ENCODE results near the gene STC2.

STC2 gene

GRCh38 chr5:173323799-173324114 lies 4.5 kb downstream of the STC2 start:
- Histone ChIP-seq H3K79me1 (ENCODE audit: low read length) (peaks cover 8% of the 10 kb centered on the region), H2BK5ac (ENCODE audit: low read depth, low read length, poor library complexity) (no peak overlapping the region), H3K4me1 (ENCODE audit: control insufficient read depth in 1 of 2, insufficient read depth in 2 of 2, low read length in 2 of 2) (peaks cover 25 to 36% of the 10 kb centered on the region in 2 experiments), H4K12ac (ENCODE audit: low read depth, low read length) (no peak overlapping the region), H3K14ac (ENCODE audit: low read length) (no peak overlapping the region), H4K8ac (ENCODE audit: low read depth, low read length) (no peak overlapping the region), H4K91ac (ENCODE audit: low read depth, low read length) (no peak overlapping the region), H2AFZ (ENCODE audit: insufficient read depth, low read length, poor library complexity) (no peak overlapping the region), H3K9ac (ENCODE audit: low read length) (no peak overlapping the region), H3K18ac (ENCODE audit: low read length) (no peak overlapping the region), H2BK12ac (ENCODE audit: low read length) (no peak overlapping the region), H2AK5ac (ENCODE audit: low read length) (no peak overlapping the region), H3K27me3 (ENCODE audit: insufficient read depth, low read length) (peaks cover 4% of the 10 kb centered on the region), H3K36me3 (ENCODE audit: control insufficient read depth in 1 of 2, insufficient read depth in 2 of 2, low read length in 2 of 2) (peaks cover 8 to 11% of the 10 kb centered on the region in 2 experiments), H2BK120ac (ENCODE audit: insufficient read depth, low read length, poor library complexity) (no peak overlapping the region), H3K4ac (ENCODE audit: low read depth, low read length) (no peak overlapping the region), H3K79me2 (ENCODE audit: control insufficient read depth, insufficient read depth, low read length, poor library complexity) (peaks cover 10% of the 10 kb centered on the region), H3K4me3 (ENCODE audit: low read depth, low read length) (no peak overlapping the region), H3K9me3 (ENCODE audit: insufficient read depth, low read depth, low read length) (peaks cover 2% of the 10 kb centered on the region), H3K23ac (ENCODE audit: low read length) (no peak overlapping the region), H3K4me2 (ENCODE audit: low read length) (no peak overlapping the region), H3K27ac (ENCODE audit: low read depth, low read length) (no peak overlapping the region)
- no CpG with 5 or more reads among the region's 8 CpGs for WGBS (ENCODE audit: extremely low coverage, insufficient coverage, insufficient read length)
- no peak for DNase-seq

- no peak overlapping the region for H3K18ac ChIP-seq (ENCODE audit: low read length)
- no peak for DNase-seq
- no CpG with 5 or more reads among the region's 25 CpGs for WGBS (ENCODE audit: extremely low coverage, insufficient coverage, insufficient read length)
Measured at GRCh38 chr5:173323106-173323798, 5.0 kb downstream of the STC2 start.

DNA sequence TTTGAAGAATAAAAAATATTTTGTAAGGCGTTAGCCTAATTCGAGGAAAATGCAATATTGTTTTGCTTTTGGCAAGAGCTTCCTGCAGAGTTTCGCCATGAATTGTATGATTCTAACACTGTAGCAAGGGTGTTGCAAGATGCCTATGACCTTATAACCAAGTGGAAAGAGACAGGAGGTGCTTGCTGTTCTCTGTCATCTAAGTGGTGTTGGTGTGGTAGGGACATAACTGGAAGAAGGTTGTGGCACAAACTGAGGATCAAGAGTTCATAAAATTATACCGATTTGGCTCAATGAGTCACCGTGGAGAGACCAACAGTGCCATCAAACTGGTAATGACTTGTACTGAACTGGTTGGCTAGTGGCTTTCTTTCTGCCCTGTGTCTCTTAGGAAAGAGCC lies 6.3 kb downstream of the STC2 start:
- H3K4me3 ChIP-seq (ENCODE audit: low read depth, low read length), result no peak overlapping the region
- H3K4me1 ChIP-seq (ENCODE audit: control insufficient read depth in 1 of 2, insufficient read depth in 2 of 2, low read length in 2 of 2), result peaks cover 18 to 32% of the 10 kb centered on the region in 2 experiments
- H3K14ac ChIP-seq (ENCODE audit: low read length), result no peak overlapping the region
- no CpG with 5 or more reads among the region's 5 CpGs for WGBS (ENCODE audit: extremely low coverage, insufficient coverage, insufficient read length)
- H3K18ac ChIP-seq (ENCODE audit: low read length), result no peak overlapping the region
- H3K36me3 ChIP-seq (ENCODE audit: control insufficient read depth in 1 of 2, insufficient read depth in 2 of 2, low read length in 2 of 2), result peaks cover 8 to 21% of the 10 kb centered on the region in 2 experiments
- H4K12ac ChIP-seq (ENCODE audit: low read depth, low read length), result no peak overlapping the region
- no peak overlapping the region for H2AFZ ChIP-seq (ENCODE audit: insufficient read depth, low read length, poor library complexity)
- no peak overlapping the region for H3K27ac ChIP-seq (ENCODE audit: low read depth, low read length)
- H3K27me3 ChIP-seq (ENCODE audit: insufficient read depth, low read length), result no peaks in the 10 kb centered on the region
- no peak overlapping the region for H2AK5ac ChIP-seq (ENCODE audit: low read length)
- H4K91ac ChIP-seq (ENCODE audit: low read depth, low read length), result no peak overlapping the region
- no peak overlapping the region for H2BK12ac ChIP-seq (ENCODE audit: low read length)
- no peak overlapping the region for H3K4ac ChIP-seq (ENCODE audit: low read depth, low read length)
- H3K23ac ChIP-seq (ENCODE audit: low read length), result no peak overlapping the region
- H3K9ac ChIP-seq (ENCODE audit: low read length), result no peak overlapping the region
- H2BK120ac ChIP-seq (ENCODE audit: insufficient read depth, low read length, poor library complexity), result no peak overlapping the region
- H3K79me1 ChIP-seq (ENCODE audit: low read length), result peaks cover 2% of the 10 kb centered on the region
- no peak overlapping the region for H3K4me2 ChIP-seq (ENCODE audit: low read length)
- peaks cover 1% of the 10 kb centered on the region for H3K79me2 ChIP-seq (ENCODE audit: control insufficient read depth, insufficient read depth, low read length, poor library complexity)
- no peak for DNase-seq
- no peaks in the 10 kb centered on the region for H3K9me3 ChIP-seq (ENCODE audit: insufficient read depth, low read depth, low read length)
- H4K8ac ChIP-seq (ENCODE audit: low read depth, low read length), result no peak overlapping the region
- no peak overlapping the region for H2BK5ac ChIP-seq (ENCODE audit: low read depth, low read length, poor library complexity)

More at GRCh38 chr5:173323106-173323798, 5.0 kb downstream of the STC2 start:
- H3K9ac ChIP-seq (ENCODE audit: low read length), result no peak overlapping the region
- no peak overlapping the region for H4K12ac ChIP-seq (ENCODE audit: low read depth, low read length)
- H2AK5ac ChIP-seq (ENCODE audit: low read length), result no peak overlapping the region
- H2AFZ ChIP-seq (ENCODE audit: insufficient read depth, low read length, poor library complexity), result no peak overlapping the region
- H3K9me3 ChIP-seq (ENCODE audit: insufficient read depth, low read depth, low read length), result peaks cover 2% of the 10 kb centered on the region
- H3K36me3 ChIP-seq (ENCODE audit: control insufficient read depth in 1 of 2, insufficient read depth in 2 of 2, low read length in 2 of 2), result peaks cover 8 to 13% of the 10 kb centered on the region in 2 experiments
- no peak overlapping the region for H3K4ac ChIP-seq (ENCODE audit: low read depth, low read length)
- H3K23ac ChIP-seq (ENCODE audit: low read length), result no peak overlapping the region
- H3K14ac ChIP-seq (ENCODE audit: low read length), result no peak overlapping the region
- H3K79me1 ChIP-seq (ENCODE audit: low read length), result peaks cover 8% of the 10 kb centered on the region
- peaks cover 4% of the 10 kb centered on the region for H3K27me3 ChIP-seq (ENCODE audit: insufficient read depth, low read length)
- no peak overlapping the region for H2BK120ac ChIP-seq (ENCODE audit: insufficient read depth, low read length, poor library complexity)
- peaks cover 10% of the 10 kb centered on the region for H3K79me2 ChIP-seq (ENCODE audit: control insufficient read depth, insufficient read depth, low read length, poor library complexity)
- H3K4me2 ChIP-seq (ENCODE audit: low read length), result no peak overlapping the region
- no peak overlapping the region for H2BK12ac ChIP-seq (ENCODE audit: low read length)
- H3K27ac ChIP-seq (ENCODE audit: low read depth, low read length), result no peak overlapping the region
- H4K91ac ChIP-seq (ENCODE audit: low read depth, low read length), result no peak overlapping the region
- no peak overlapping the region for H4K8ac ChIP-seq (ENCODE audit: low read depth, low read length)
- peaks cover 26 to 37% of the 10 kb centered on the region in 2 experiments for H3K4me1 ChIP-seq (ENCODE audit: control insufficient read depth in 1 of 2, insufficient read depth in 2 of 2, low read length in 2 of 2)
- no peak overlapping the region for H2BK5ac ChIP-seq (ENCODE audit: low read depth, low read length, poor library complexity)
- no peak overlapping the region for H3K4me3 ChIP-seq (ENCODE audit: low read depth, low read length)

DNA sequence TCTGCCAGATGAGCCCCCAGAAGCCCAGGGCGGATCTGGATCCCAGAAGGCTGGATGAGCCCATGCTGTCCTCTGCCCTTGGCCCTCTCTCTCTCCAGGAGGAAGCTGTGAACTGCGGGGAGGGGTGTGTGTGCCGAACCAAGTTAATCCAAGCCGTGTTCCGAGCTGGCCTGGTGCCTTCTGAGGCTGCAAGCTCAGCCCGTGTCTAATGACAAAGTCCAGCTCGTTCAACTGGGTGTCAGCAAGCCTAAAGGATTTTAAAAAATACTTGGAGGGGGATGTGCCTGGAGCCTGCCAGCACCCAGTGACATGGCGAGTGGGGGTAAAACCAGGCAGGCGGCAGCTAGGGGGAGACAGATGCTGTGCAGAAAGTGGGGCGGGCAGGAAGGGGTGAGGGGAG lies 8.0 kb downstream of the STC2 start:
- no peaks in the 10 kb centered on the region for H3K79me2 ChIP-seq (ENCODE audit: control insufficient read depth, insufficient read depth, low read length, poor library complexity)
- no peak overlapping the region for H3K4me3 ChIP-seq (ENCODE audit: low read depth, low read length)
- H2BK120ac ChIP-seq (ENCODE audit: insufficient read depth, low read length, poor library complexity), result no peak overlapping the region
- H3K79me1 ChIP-seq (ENCODE audit: low read length), result peaks cover 6% of the 10 kb centered on the region
- H3K4me2 ChIP-seq (ENCODE audit: low read length), result no peak overlapping the region
- no peaks in the 10 kb centered on the region for H3K9me3 ChIP-seq (ENCODE audit: insufficient read depth, low read depth, low read length)
- H2AFZ ChIP-seq (ENCODE audit: insufficient read depth, low read length, poor library complexity), result no peak overlapping the region
- H3K36me3 ChIP-seq (ENCODE audit: control insufficient read depth in 1 of 2, insufficient read depth in 2 of 2, low read length in 2 of 2), result peaks cover 8 to 21% of the 10 kb centered on the region in 2 experiments
- no peak overlapping the region for H2BK5ac ChIP-seq (ENCODE audit: low read depth, low read length, poor library complexity)
- H3K14ac ChIP-seq (ENCODE audit: low read length), result peak overlapping the region; percentile 1
- H2BK12ac ChIP-seq (ENCODE audit: low read length), result no peak overlapping the region
- no peak overlapping the region for H3K27ac ChIP-seq (ENCODE audit: low read depth, low read length)
- H3K9ac ChIP-seq (ENCODE audit: low read length), result no peak overlapping the region
- no CpG with 5 or more reads among the region's 10 CpGs for WGBS (ENCODE audit: extremely low coverage, insufficient coverage, insufficient read length)
- no peak for DNase-seq
- H4K12ac ChIP-seq (ENCODE audit: low read depth, low read length), result no peak overlapping the region
- no peak overlapping the region for H3K18ac ChIP-seq (ENCODE audit: low read length)
- no peak overlapping the region for H3K23ac ChIP-seq (ENCODE audit: low read length)
- H4K91ac ChIP-seq (ENCODE audit: low read depth, low read length), result peak overlapping the region; percentile 2
- H3K27me3 ChIP-seq (ENCODE audit: insufficient read depth, low read length), result no peaks in the 10 kb centered on the region
- H3K4me1 ChIP-seq (ENCODE audit: control insufficient read depth in 1 of 2, insufficient read depth in 2 of 2, low read length in 2 of 2), result peaks cover 27 to 40% of the 10 kb centered on the region in 2 experiments
- H4K8ac ChIP-seq (ENCODE audit: low read depth, low read length), result no peak overlapping the region
- no peak overlapping the region for H2AK5ac ChIP-seq (ENCODE audit: low read length)
- no peak overlapping the region for H3K4ac ChIP-seq (ENCODE audit: low read depth, low read length)

Data from trophoblast cell (in vitro differentiated cells and primary cell).